HG03457 (cell line): ENCODE results near the gene TSC1.

Experiments used
- ATAC-seq: cut with Tn5 transposase; IDR thresholded peaks from one replicate; pipeline ENCODE4 v1.9.1; 2021; ENCODE audit warnings: moderate number of reproducible peaks; ENCODE audit not compliant: unreplicated experiment

Gene TSC1

GRCh38 chr9:132942541-132943182, 1.8 kb downstream of the TSC1 start:
- ATAC-seq, result no peak

GRCh38 chr9:132939169-132939568, 5.2 kb downstream of the TSC1 start:
- ATAC-seq, result no peak

- ATAC-seq, result no peak
Observed at GRCh38 chr9:132937463-132937901, 6.9 kb downstream of the TSC1 start.

GRCh38 chr9:132935026-132935425, 9.4 kb downstream of the TSC1 start:
- no peak for ATAC-seq

GRCh38 chr9:132931178-132931735, 13.2 kb downstream of the TSC1 start:
- no peak for ATAC-seq

- ATAC-seq, result no peak
Observed at GRCh38 chr9:132927704-132928103, 16.7 kb downstream of the TSC1 start.

GRCh38 chr9:132923346-132923902, 21.0 kb downstream of the TSC1 start:
- ATAC-seq, result no peak

GRCh38 chr9:132919614-132920268, 24.7 kb downstream of the TSC1 start:
- no peak for ATAC-seq

GRCh38 chr9:132914924-132915323, 29.5 kb downstream of the TSC1 start:
- ATAC-seq, result no peak

- ATAC-seq, result no peak
Observed at GRCh38 chr9:132912131-132912530, 32.3 kb downstream of the TSC1 start.

- ATAC-seq, result no peak
Observed at GRCh38 chr9:132910376-132910775, 34.0 kb downstream of the TSC1 start.

- ATAC-seq, result no peak
Observed at GRCh38 chr9:132909311-132909710, 35.1 kb downstream of the TSC1 start.

- ATAC-seq, result no peak
Observed at GRCh38 chr9:132908635-132909034, 35.8 kb downstream of the TSC1 start.

- ATAC-seq, result no peak
Observed at GRCh38 chr9:132905726-132906125, 38.7 kb downstream of the TSC1 start.

GRCh38 chr9:132903574-132904492, 40.6 kb downstream of the TSC1 start:
- ATAC-seq, result no peak

GRCh38 chr9:132901858-132902831, 42.3 kb downstream of the TSC1 start:
- ATAC-seq, result no peak

GRCh38 chr9:132898051-132898450, 46.4 kb downstream of the TSC1 start:
- no peak for ATAC-seq

GRCh38 chr9:132896906-132897305, 47.5 kb downstream of the TSC1 start:
- no peak for ATAC-seq

GRCh38 chr9:132896264-132896663, 48.2 kb downstream of the TSC1 start:
- no peak for ATAC-seq
